CD4-positive, alpha-beta T cell (primary cell): Measurements from ENCODE around the gene HECW1. TPM values are rescaled to one million over a fixed set of nuclear protein-coding genes. Genes with fewer than 3 reads are reported as not detected.
"Not testable (repeated sequence)": the region's sequence is repeated elsewhere in the genome, so short reads cannot be mapped to it uniquely, and the experiment has no call there.

Experiments
- ATAC-seq: fragments of 200-7000 bp; cut with Tn5 transposase; one replicate; pipeline ENCODE4 v1.10.0; 2022; ENCODE audit warnings: mild to moderate bottlenecking; ENCODE audit not compliant: poor library complexity
- CTCF ChIA-PET: fragments of 350-600 bp; sonication (Branson Sonifier 250); formaldehyde crosslinking; loops from one replicate; lab custom pipeline; 2021; ENCODE audit warnings: antibody characterized with exemption, inconsistent platforms; lab: Charles Lee
- POLR2A ChIA-PET: fragments of 350-600 bp; sonication (Branson Sonifier 250); formaldehyde crosslinking; loops from one replicate; lab custom pipeline; 2021; ENCODE audit warnings: antibody characterized with exemption, inconsistent platforms; lab: Charles Lee
- DNase-seq, 14 experiments: peaks; one replicate each; pipeline ENCODE4 v3.0.0-alpha.2; 2013 to 2020; ENCODE audit warnings: mixed read lengths in 2 of 14
- H3K27ac ChIP-seq, 2 donors: one replicate each; pipeline versions ENCODE4 v1.5.1 to v1.7.0; 2013; ENCODE audit warnings: low read length in 2 of 2, low read depth in 1 of 2, mild to moderate bottlenecking in 1 of 2
- H3K27me3 ChIP-seq, 2 experiments: 1 replicate in 1 of 2; 2 replicates in 1 of 2; pipeline versions ENCODE4 v1.6.1 to v1.7.0; 2013; ENCODE audit warnings: low read length in 2 of 2, control low read depth in 1 of 2, mild to moderate bottlenecking in 1 of 2, moderate library complexity in 1 of 2; ENCODE audit not compliant: insufficient read depth in 2 of 2, control insufficient read depth in 1 of 2
- H3K36me3 ChIP-seq: one replicate; pipeline ENCODE4 v1.6.1; 2013; ENCODE audit warnings: low read length, control low read depth; ENCODE audit not compliant: insufficient read depth
- H3K4me1 ChIP-seq: one replicate; pipeline ENCODE4 v1.6.1; 2013; ENCODE audit warnings: low read length, control low read depth; ENCODE audit not compliant: insufficient read depth
- H3K4me3 ChIP-seq: one replicate; pipeline ENCODE4 v1.5.1; 2013; ENCODE audit warnings: mild to moderate bottlenecking, low read length, moderate library complexity
- H3K9me3 ChIP-seq, 2 experiments: 1 replicate in 1 of 2; 2 replicates in 1 of 2; pipeline versions ENCODE4 v1.6.1 to v1.7.0; 2013; ENCODE audit warnings: low read length in 2 of 2, mild to moderate bottlenecking in 2 of 2, control low read depth in 1 of 2, moderate library complexity in 1 of 2; ENCODE audit not compliant: control insufficient read depth in 1 of 2, insufficient read depth in 1 of 2
- H3K27ac Mint-ChIP-seq: one replicate; pipeline ENCODE4 v1.8.0; 2020; ENCODE audit warnings: mixed read lengths
- H3K27me3 Mint-ChIP-seq: one replicate; pipeline ENCODE4 v1.8.0; 2021; ENCODE audit warnings: mixed read lengths
- H3K36me3 Mint-ChIP-seq: one replicate; pipeline ENCODE4 v1.8.0; 2021; ENCODE audit warnings: low read depth, mixed read lengths
- H3K4me1 Mint-ChIP-seq: one replicate; pipeline ENCODE4 v1.8.0; 2021; ENCODE audit warnings: low read depth, mixed read lengths
- H3K4me3 Mint-ChIP-seq: one replicate; pipeline ENCODE4 v1.8.0; 2020; ENCODE audit warnings: mild to moderate bottlenecking, mixed read lengths
- H3K9me3 Mint-ChIP-seq: one replicate; pipeline ENCODE4 v1.8.0; 2020; ENCODE audit warnings: mixed read lengths
- intact Hi-C, 2 experiments: fragments of 100-400 bp; cut with DNase I in 1 of 2; cut with micrococcal nuclease in 1 of 2; formaldehyde crosslinking; loops; one replicate each; pipeline versions ENCODE4 v1.15.1 to v1.9.0; 2023 to 2025; cut with DNase I, micrococcal nuclease
- total RNA-seq, 174 experiments: library from RNA in 2 of 174; stranded (reverse) in 2 of 174; gene quantifications; one replicate each; pipeline ENCODE4 v1.2.3 and lab custom pipeline; 2021 to 2026
- TF ChIP-seq, protein P1 (sequence below): fragments of 200-600 bp; IDR thresholded peaks from one replicate; pipeline ENCODE4 v1.8.0; 2022; ENCODE audit warnings: antibody characterized with exemption, mild to moderate bottlenecking

The HECW1 gene
- total RNA-seq, 2 experiments from 2014 or later = not detected

- POLR2A ChIA-PET = no interaction called here
- no peak overlapping the region for H3K27ac Mint-ChIP-seq
- H3K4me3 Mint-ChIP-seq = no peak overlapping the region
- DNase-seq (no peak), ATAC-seq (no peak)
- Histone ChIP-seq H3K36me3 (no peaks in the 10 kb centered on the region), H3K4me1 (no peaks in the 10 kb centered on the region), H3K27ac (no peak overlapping the region), H3K9me3 (no peaks in the 10 kb centered on the region), H3K27me3 (no peaks in the 10 kb centered on the region), H3K4me3 (no peak overlapping the region)
- TF ChIP-seq, protein P1, sequence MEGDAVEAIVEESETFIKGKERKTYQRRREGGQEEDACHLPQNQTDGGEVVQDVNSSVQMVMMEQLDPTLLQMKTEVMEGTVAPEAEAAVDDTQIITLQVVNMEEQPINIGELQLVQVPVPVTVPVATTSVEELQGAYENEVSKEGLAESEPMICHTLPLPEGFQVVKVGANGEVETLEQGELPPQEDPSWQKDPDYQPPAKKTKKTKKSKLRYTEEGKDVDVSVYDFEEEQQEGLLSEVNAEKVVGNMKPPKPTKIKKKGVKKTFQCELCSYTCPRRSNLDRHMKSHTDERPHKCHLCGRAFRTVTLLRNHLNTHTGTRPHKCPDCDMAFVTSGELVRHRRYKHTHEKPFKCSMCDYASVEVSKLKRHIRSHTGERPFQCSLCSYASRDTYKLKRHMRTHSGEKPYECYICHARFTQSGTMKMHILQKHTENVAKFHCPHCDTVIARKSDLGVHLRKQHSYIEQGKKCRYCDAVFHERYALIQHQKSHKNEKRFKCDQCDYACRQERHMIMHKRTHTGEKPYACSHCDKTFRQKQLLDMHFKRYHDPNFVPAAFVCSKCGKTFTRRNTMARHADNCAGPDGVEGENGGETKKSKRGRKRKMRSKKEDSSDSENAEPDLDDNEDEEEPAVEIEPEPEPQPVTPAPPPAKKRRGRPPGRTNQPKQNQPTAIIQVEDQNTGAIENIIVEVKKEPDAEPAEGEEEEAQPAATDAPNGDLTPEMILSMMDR = no peak
- intact Hi-C loops = no loop called here
- no peaks in the 10 kb centered on the region for H3K27me3 Mint-ChIP-seq
- H3K36me3 Mint-ChIP-seq = no peaks in the 10 kb centered on the region
- H3K4me1 Mint-ChIP-seq = peaks cover 5% of the 10 kb centered on the region
- H3K9me3 Mint-ChIP-seq = no peaks in the 10 kb centered on the region
- CTCF ChIA-PET = interaction anchor here (1.0 kb wide), 1 partner anchor 12 kb away, joined by 5 read pairs; the partner anchor contains the start of gene STK17A
These were observed 458.4 kb downstream of the HECW1 start for GRCh38 chr7:43570688-43571365.

DNA sequence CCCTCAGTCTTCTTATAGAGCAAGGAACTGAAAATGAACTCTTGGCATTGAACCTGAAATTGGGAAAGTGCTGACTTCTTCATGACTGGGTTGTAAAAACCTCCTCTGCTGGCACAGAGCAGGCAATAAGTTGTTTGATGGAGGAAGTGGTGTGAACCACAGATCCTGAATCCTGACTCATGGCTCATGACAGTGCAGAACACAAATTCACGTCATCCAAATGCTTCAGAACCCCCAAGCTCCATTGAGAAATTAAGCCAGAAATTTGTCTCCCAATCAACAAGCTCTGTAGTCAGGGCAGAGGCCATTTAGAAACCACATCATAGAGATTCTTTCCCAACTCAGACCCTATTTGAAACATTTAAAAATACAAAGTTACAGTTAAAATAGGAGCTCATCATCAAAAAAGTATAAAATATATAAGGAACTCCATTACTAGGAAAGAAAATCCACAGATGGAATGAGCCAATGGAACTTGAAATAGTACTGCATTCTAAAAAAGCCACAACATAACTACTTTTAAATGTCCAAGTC is 460.1 kb downstream of the HECW1 start:
- DNase-seq (peak in 6 of 14 experiments; percentile 12 to 74 (median 42)), ATAC-seq (peak; percentile 74)
- peaks cover 5% of the 10 kb centered on the region for H3K4me1 Mint-ChIP-seq
- Histone ChIP-seq H3K9me3 (no peaks in the 10 kb centered on the region), H3K4me1 (no peaks in the 10 kb centered on the region), H3K36me3 (no peaks in the 10 kb centered on the region), H3K4me3 (no peak overlapping the region), H3K27me3 (no peaks in the 10 kb centered on the region), H3K27ac (no peak overlapping the region)
- ChIA-PET POLR2A (interaction anchor here (0.7 to 1.4 kb wide), 3 partner anchors 10 to 219 kb away, joined by 3 to 6 read pairs (median 3); partner anchors contain the start of gene STK17A), CTCF (interaction anchor here (0.9 to 3.3 kb wide), 2 partner anchors 10 to 129 kb away, joined by 3 to 17 read pairs; partner anchors contain the start of gene STK17A)
- H3K9me3 Mint-ChIP-seq = no peaks in the 10 kb centered on the region
- H3K36me3 Mint-ChIP-seq = no peaks in the 10 kb centered on the region
- TF ChIP-seq, protein P1 = no peak
- no peaks in the 10 kb centered on the region for H3K27me3 Mint-ChIP-seq
- H3K4me3 Mint-ChIP-seq = no peak overlapping the region
- intact Hi-C loops = no loop called here
- H3K27ac Mint-ChIP-seq = no peak overlapping the region

DNA sequence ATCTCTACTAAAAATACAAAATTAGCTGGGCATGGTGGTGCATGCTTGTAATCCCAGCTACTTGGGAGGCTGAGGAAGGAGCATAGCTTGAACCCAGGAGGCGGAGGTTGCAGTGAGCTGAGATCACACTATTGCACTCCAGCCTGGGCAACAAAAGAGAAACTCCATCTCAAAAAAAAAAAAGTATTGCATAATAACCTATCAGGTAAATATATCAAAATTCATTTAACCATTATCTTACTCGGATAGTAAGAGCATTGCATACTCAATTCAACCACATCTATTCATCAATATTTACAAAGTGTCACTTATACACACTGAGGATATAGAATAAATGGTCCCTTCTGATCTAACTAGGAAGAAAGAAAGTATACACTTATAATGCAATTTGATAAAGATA is 461.4 kb downstream of the HECW1 start:
- H3K27ac Mint-ChIP-seq, H3K36me3 ChIP-seq, ATAC-seq, H3K9me3 ChIP-seq, POLR2A ChIA-PET, H3K4me3 ChIP-seq, H3K36me3 Mint-ChIP-seq, H3K27me3 ChIP-seq, intact Hi-C loops, H3K4me3 Mint-ChIP-seq, H3K9me3 Mint-ChIP-seq, H3K4me1 Mint-ChIP-seq, H3K27ac ChIP-seq, DNase-seq, H3K4me1 ChIP-seq, H3K27me3 Mint-ChIP-seq: not testable (repeated sequence)
- CTCF ChIA-PET = interaction anchor here (3.3 kb wide), 1 partner anchor 8 kb away, joined by 17 read pairs; the partner anchor contains the start of gene STK17A
